ENCODE results near the gene CCL18. TPM values are rescaled to one million over a fixed set of nuclear protein-coding genes. Genes with fewer than 3 reads are reported as not detected.

The CCL18 gene
- polyA plus RNA-seq, 1 of the 3 experiments (the other 2 are of a cell fraction): not detected

- no peak within 1 kb of the TSS for H3K4me3 ChIP-seq (ENCODE audit: low read depth in 2 of 2, low read length in 1 of 2)
- H3K9ac ChIP-seq: no peak within 1 kb of the TSS
- no peaks in the 10 kb centered on the region for H3K9me3 ChIP-seq
- TF ChIP-seq YY1 (IDR thresholded peaks at IDR 0.05; ENCODE audit: low read depth) (no peak), EZH2phosphoT487 (IDR thresholded peaks at IDR 0.05; ENCODE audit: borderline replicate concordance, low read depth) (no peak)
- CTCF ChIA-PET: interaction anchor here (1.2 kb wide), 1 partner anchor 465 kb away, joined by 3 read pairs; no protein-coding TSS in a partner anchor
- POLR2A ChIA-PET: no interaction called here
- no peaks in the 10 kb centered on the region for H3K79me2 ChIP-seq (ENCODE audit: insufficient read depth)
- H3K36me3 ChIP-seq (replicated peaks in 1 of 2; ENCODE audit: control insufficient read depth in 1 of 2, insufficient read depth in 2 of 2, low read length in 1 of 2): no peaks in the 10 kb centered on the region
- no peak within 1 kb of the TSS for H3K27ac ChIP-seq (ENCODE audit: low read depth in 2 of 2, low read length in 1 of 2)
- H3K4me2 ChIP-seq: no peak within 1 kb of the TSS
- H2AFZ ChIP-seq (ENCODE audit: low read depth): no peak within 1 kb of the TSS
- 6% methylated on average over 6 of the region's 6 CpGs for WGBS (ENCODE audit: low lambda C conversion rate)
- no peaks in the 10 kb centered on the region; the same call in 1 of the 2 replicates for H3K27me3 ChIP-seq (ENCODE audit: insufficient read depth)
- no peaks in the 10 kb centered on the region for H3K4me1 ChIP-seq (ENCODE audit: control insufficient read depth in 1 of 2, insufficient read depth in 2 of 2, low read depth in 1 of 2, low read length in 1 of 2)
- no peaks in the 10 kb centered on the region for H4K20me1 ChIP-seq (ENCODE audit: insufficient read depth)
- DNase-seq: no peak
- no peaks in the 10 kb centered on the region for H3K9me2 ChIP-seq
- no peaks in the 10 kb centered on the region for H3F3A ChIP-seq (replicated peaks; ENCODE audit: insufficient read depth)
Measured at GRCh38 chr17:36017799-36018198, 46.3 kb upstream of the CCL18 start, which contains the start of gene CCL23. CCL23 (minus strand) TSS chr17:36017972; CDS start chr17:36017897, 75 bp downstream.

GRCh38 chr17:36019423-36019822 is 44.6 kb upstream of the CCL18 start:
- no peaks in the 10 kb centered on the region for H3F3A ChIP-seq (replicated peaks; ENCODE audit: insufficient read depth)
- no peak overlapping the region for H3K27ac ChIP-seq (ENCODE audit: low read depth in 2 of 2, low read length in 1 of 2)
- H3K9ac ChIP-seq: no peak overlapping the region
- 11% methylated on average over 2 of the region's 2 CpGs for WGBS (ENCODE audit: low lambda C conversion rate)
- no peaks in the 10 kb centered on the region for H3K9me3 ChIP-seq
- no peaks in the 10 kb centered on the region for H4K20me1 ChIP-seq (ENCODE audit: insufficient read depth)
- no peaks in the 10 kb centered on the region for H3K9me2 ChIP-seq
- no peaks in the 10 kb centered on the region for H3K4me1 ChIP-seq (ENCODE audit: control insufficient read depth in 1 of 2, insufficient read depth in 2 of 2, low read depth in 1 of 2, low read length in 1 of 2)
- H3K4me3 ChIP-seq (ENCODE audit: low read depth in 2 of 2, low read length in 1 of 2): no peak overlapping the region
- DNase-seq: no peak
- TF ChIP-seq YY1 (IDR thresholded peaks at IDR 0.05; ENCODE audit: low read depth) (no peak), FOXJ3 (CRISPR knock-in tag; IDR thresholded peaks at IDR 0.05) (no peak), TEAD4 (IDR thresholded peaks at IDR 0.05; ENCODE audit: borderline replicate concordance, insufficient read depth) (no peak), REST (IDR thresholded peaks at IDR 0.05; ENCODE audit: low read depth, low read length) (no peak), USF1 (IDR thresholded peaks at IDR 0.05; ENCODE audit: borderline replicate concordance, low read depth) (no peak), CHD2 (IDR thresholded peaks at IDR 0.05; ENCODE audit: low read length, partially characterized antibody) (no peak), FOSL2 (IDR thresholded peaks at IDR 0.05; ENCODE audit: borderline replicate concordance, low read depth) (no peak), PBX3 (IDR thresholded peaks at IDR 0.05) (no peak), EP300 (IDR thresholded peaks at IDR 0.05; ENCODE audit: borderline replicate concordance in 1 of 2, low read depth in 1 of 2, low read length in 1 of 2) (no peak), SMC3 (IDR thresholded peaks at IDR 0.05; ENCODE audit: low read depth, low read length) (no peak), ZBTB33 (IDR thresholded peaks at IDR 0.05; ENCODE audit: borderline replicate concordance, low read depth) (no peak), MEF2A (IDR thresholded peaks at IDR 0.05; ENCODE audit: borderline replicate concordance, low read depth) (no peak), FOXM1 (IDR thresholded peaks at IDR 0.05; ENCODE audit: low read depth) (no peak), RFX5 (IDR thresholded peaks at IDR 0.05; ENCODE audit: low read length) (no peak), IRF3 (IDR thresholded peaks at IDR 0.05; ENCODE audit: low read depth, low read length) (no peak), GABPA (IDR thresholded peaks at IDR 0.05; ENCODE audit: low read depth) (no peak)
- CTCF ChIA-PET: interaction anchor here (0.9 kb wide), 1 partner anchor 43 kb away, joined by 4 read pairs; no protein-coding TSS in a partner anchor
- H3K36me3 ChIP-seq (replicated peaks in 1 of 2; ENCODE audit: control insufficient read depth in 1 of 2, insufficient read depth in 2 of 2, low read length in 1 of 2): no peaks in the 10 kb centered on the region
- H3K4me2 ChIP-seq: no peak overlapping the region
- H2AFZ ChIP-seq (ENCODE audit: low read depth): no peak overlapping the region
- H3K79me2 ChIP-seq (ENCODE audit: insufficient read depth): no peaks in the 10 kb centered on the region
- POLR2A ChIA-PET: no interaction called here
- no peaks in the 10 kb centered on the region; the same call in 1 of the 2 replicates for H3K27me3 ChIP-seq (ENCODE audit: insufficient read depth)
